CD14-positive monocyte (primary cell): ENCODE measurements around the gene RGS5. TPM values are rescaled to one million over a fixed set of nuclear protein-coding genes. Genes with fewer than 3 reads are reported as not detected.

Experiments used
- DNase-seq, 3 donors: peaks; one replicate each; pipeline ENCODE4 v3.0.0-alpha.2; 2011 to 2022
- H2AFZ ChIP-seq: 2 replicates; pipeline ENCODE4 v1.6.0; 2012; ENCODE audit warnings: mild to moderate bottlenecking, low read depth, low read length, inconsistent platforms; ENCODE audit not compliant: insufficient read depth, poor library complexity, severe bottlenecking
- H3K27ac ChIP-seq, 2 donors: 1 replicate in 1 of 2; 2 replicates in 1 of 2; pipeline ENCODE4 v1.5.1; 2012 to 2013; ENCODE audit warnings: low read length in 2 of 2, control low read depth in 1 of 2, inconsistent platforms in 1 of 2, low read depth in 1 of 2, mild to moderate bottlenecking in 1 of 2
- H3K27me3 ChIP-seq, 2 donors: one replicate each; pipeline versions ENCODE4 v1.6.0 to v1.6.1; 2011 to 2013; ENCODE audit warnings: low read length in 2 of 2; ENCODE audit not compliant: control insufficient read depth in 2 of 2, insufficient read depth in 2 of 2
- H3K36me3 ChIP-seq, 2 donors: replicated peaks in 1 of 2; 1 replicate in 1 of 2; 2 replicates in 1 of 2; pipeline versions ENCODE4 v1.5.1 to v1.6.1; 2012 to 2013; ENCODE audit warnings: low read length in 2 of 2, control low read depth in 1 of 2, inconsistent platforms in 1 of 2, mild to moderate bottlenecking in 1 of 2; ENCODE audit not compliant: insufficient read depth in 2 of 2, control insufficient read depth in 1 of 2
- H3K4me1 ChIP-seq, 2 donors: 1 replicate in 1 of 2; 2 replicates in 1 of 2; pipeline versions ENCODE4 v1.5.1 to v1.6.1; 2012 to 2013; ENCODE audit warnings: low read length in 2 of 2, control low read depth in 1 of 2, inconsistent platforms in 1 of 2, mild to moderate bottlenecking in 1 of 2, moderate library complexity in 1 of 2; ENCODE audit not compliant: insufficient read depth in 2 of 2, control insufficient read depth in 1 of 2
- H3K4me2 ChIP-seq: replicated peaks from 2 replicates; pipeline ENCODE3; 2012; ENCODE audit warnings: low read length, moderate library complexity, mild to moderate bottlenecking; ENCODE audit not compliant: poor library complexity, severe bottlenecking; ENCODE audit errors: extremely low read depth
- H3K4me3 ChIP-seq, 3 experiments: fragments of 200-600 bp in 1 of 3; sonication (generic) in 1 of 3; replicated peaks in 1 of 3; 1 replicate in 2 of 3; 2 replicates in 1 of 3; pipeline ENCODE4 v1.5.1; 2011 to 2013; ENCODE audit warnings: low read length in 3 of 3, mild to moderate bottlenecking in 3 of 3, control low read depth in 2 of 3, low read depth in 2 of 3, inconsistent platforms in 1 of 3, moderate library complexity in 1 of 3
- H3K79me2 ChIP-seq: 2 replicates; pipeline ENCODE4 v1.6.0; 2012; ENCODE audit warnings: mild to moderate bottlenecking, control low read depth, inconsistent platforms, low read length, moderate library complexity; ENCODE audit not compliant: insufficient read depth
- H3K9ac ChIP-seq: 2 replicates; pipeline ENCODE4 v1.6.0; 2017; ENCODE audit warnings: low read length, mild to moderate bottlenecking; ENCODE audit not compliant: insufficient read depth, poor library complexity, severe bottlenecking
- H3K9me3 ChIP-seq, 2 donors: replicated peaks in 1 of 2; 1 replicate in 1 of 2; 2 replicates in 1 of 2; pipeline versions ENCODE4 v1.5.1 to v1.6.1; 2012 to 2013; ENCODE audit warnings: low read length in 2 of 2, control low read depth in 1 of 2; ENCODE audit not compliant: control insufficient read depth in 1 of 2, insufficient read depth in 1 of 2
- H4K20me1 ChIP-seq: 2 replicates; pipeline ENCODE4 v1.6.0; 2012; ENCODE audit warnings: mild to moderate bottlenecking, low read length, control low read depth, moderate library complexity; ENCODE audit not compliant: insufficient read depth
- H3K27ac Mint-ChIP-seq, 7 donors: one replicate each; pipeline ENCODE4 v1.8.0; 2020; ENCODE audit warnings: mild to moderate bottlenecking in 7 of 7, mixed read lengths in 7 of 7, moderate library complexity in 6 of 7, inconsistent platforms in 2 of 7
- H3K27me3 Mint-ChIP-seq, 3 donors: one replicate each; pipeline ENCODE4 v1.8.0; 2021 to 2022; ENCODE audit warnings: low read depth in 3 of 3, mild to moderate bottlenecking in 3 of 3, mixed read lengths in 3 of 3, moderate library complexity in 3 of 3, inconsistent platforms in 1 of 3
- H3K36me3 Mint-ChIP-seq, 2 donors: one replicate each; pipeline ENCODE4 v1.8.0; 2020; ENCODE audit warnings: mixed read lengths in 2 of 2, inconsistent platforms in 1 of 2, mild to moderate bottlenecking in 1 of 2
- H3K4me1 Mint-ChIP-seq: one replicate; pipeline ENCODE4 v1.8.0; 2020; ENCODE audit warnings: mild to moderate bottlenecking, mixed read lengths
- H3K4me3 Mint-ChIP-seq, 2 donors: one replicate each; pipeline ENCODE4 v1.8.0; 2020; ENCODE audit warnings: mild to moderate bottlenecking in 2 of 2, mixed read lengths in 2 of 2, moderate library complexity in 1 of 2
- H3K9me3 Mint-ChIP-seq, 7 donors: one replicate each; pipeline ENCODE4 v1.8.0; 2020 to 2022; ENCODE audit warnings: mixed read lengths in 7 of 7, mild to moderate bottlenecking in 6 of 7, moderate library complexity in 6 of 7, inconsistent platforms in 2 of 7
- CTCF ChIP-seq: fragments of 200-600 bp; IDR thresholded peaks from one replicate; pipeline ENCODE4 v1.8.0; 2022; ENCODE audit warnings: antibody characterized with exemption, mild to moderate bottlenecking
- WGBS: methylation state at CpG from one replicate; pipeline ENCODE4 v1.1.5; 2013; ENCODE audit warnings: missing lambda C conversion rate; ENCODE audit not compliant: insufficient coverage; 5-methylcytosine and 5-hydroxymethylcytosine counted together
- intact Hi-C, 2 donors: fragments of 100-400 bp; cut with micrococcal nuclease; formaldehyde crosslinking; loops; one replicate each; pipeline versions ENCODE4 v1.15.0 to v1.15.1; 2023
- polyA plus RNA-seq, 3 donors: library from polyadenylated mRNA; depleted of rRNA in 1 of 3; unstranded in 2 of 3; stranded (reverse) in 1 of 3; fragments of 300-500 nt in 2 of 3; fragments of >200 nt in 1 of 3; fragmentation: Illumina TruSeq in 2 of 3; gene quantifications; 1 replicate in 2 of 3; 2 replicates in 1 of 3; pipeline ENCODE4 v1.2.3, GENCODE V29; 2012 to 2021

RGS5 gene
- polyA plus RNA-seq, 3 donors, result 0.93 TPM; not detected in 2

GRCh38 chr1:163211667-163212066, 9.0 kb upstream of the RGS5 start:
- H3K27ac Mint-ChIP-seq, result no peak overlapping the region
- Histone ChIP-seq H4K20me1 (no peaks in the 10 kb centered on the region), H3K4me2 (no peak overlapping the region), H2AFZ (no peak overlapping the region), H3K9me3 (no peaks in the 10 kb centered on the region), H3K27me3 (no peaks in the 10 kb centered on the region), H3K4me3 (no peak overlapping the region), H3K36me3 (no peaks in the 10 kb centered on the region), H3K9ac (no peak overlapping the region), H3K27ac (no peak overlapping the region), H3K4me1 (no peaks in the 10 kb centered on the region), H3K79me2 (no peaks in the 10 kb centered on the region)
- no peaks in the 10 kb centered on the region for H3K36me3 Mint-ChIP-seq
- H3K9me3 Mint-ChIP-seq, result peaks cover 0 to 7% (median 0%) of the 10 kb centered on the region in 7 donors
- no peak for TF ChIP-seq CTCF
- intact Hi-C loops, result no loop called here
- no peak for DNase-seq
- H3K4me3 Mint-ChIP-seq, result no peak overlapping the region
- H3K27me3 Mint-ChIP-seq, result peaks cover 0 to 6% (median 3%) of the 10 kb centered on the region in 3 donors
- H3K4me1 Mint-ChIP-seq, result no peaks in the 10 kb centered on the region
- WGBS, result no CpG with 5 or more reads among the region's 2 CpGs

GRCh38 chr1:163205513-163205912, 2.8 kb upstream of the RGS5 start:
- intact Hi-C loops, result no loop called here
- H3K36me3 ChIP-seq, result no peaks in the 10 kb centered on the region
- no peak overlapping the region for H3K4me2 ChIP-seq
- no peaks in the 10 kb centered on the region for H3K79me2 ChIP-seq
- peaks cover 0 to 3% (median 0%) of the 10 kb centered on the region in 3 donors for H3K27me3 Mint-ChIP-seq
- H3K4me1 ChIP-seq, result no peaks in the 10 kb centered on the region
- no peak overlapping the region for H3K9ac ChIP-seq
- no peak overlapping the region for H3K27ac ChIP-seq
- H3K36me3 Mint-ChIP-seq, result no peaks in the 10 kb centered on the region
- no peak overlapping the region for H3K4me3 ChIP-seq
- H3K27ac Mint-ChIP-seq, result no peak overlapping the region
- H3K27me3 ChIP-seq, result no peaks in the 10 kb centered on the region
- no peak overlapping the region for H2AFZ ChIP-seq
- no peak for DNase-seq
- H3K4me3 Mint-ChIP-seq, result no peak overlapping the region
- no peaks in the 10 kb centered on the region for H4K20me1 ChIP-seq
- H3K9me3 Mint-ChIP-seq, result peaks cover 0 to 7% (median 0%) of the 10 kb centered on the region in 7 donors
- no peaks in the 10 kb centered on the region for H3K4me1 Mint-ChIP-seq
- no peak for TF ChIP-seq CTCF
- no peaks in the 10 kb centered on the region for H3K9me3 ChIP-seq
